Neural cell (in vitro differentiated cells): Measurements from ENCODE around the gene SNRPF. TPM values are rescaled to one million over a fixed set of nuclear protein-coding genes. Genes with fewer than 3 reads are reported as not detected.
"Not testable (repeated sequence)": the region's sequence is repeated elsewhere in the genome, so short reads cannot be mapped to it uniquely, and the experiment has no call there.

Experiments used
- H2AFZ ChIP-seq: fragments of 200-600, 300-800 bp; sonication (generic), shearing (Covaris generic); 2 replicates; pipeline ENCODE4 v1.6.0; 2014; ENCODE audit warnings: low read depth, mild to moderate bottlenecking, antibody characterized with exemption, low read length, moderate library complexity
- H3F3A ChIP-seq: fragments of 200-600 bp; shearing (Covaris generic); 2 replicates; pipeline ENCODE4 v1.6.1; 2016; ENCODE audit warnings: mild to moderate bottlenecking, moderate library complexity, mixed read lengths, antibody characterized with exemption, low read length; ENCODE audit not compliant: insufficient read depth, poor library complexity, severe bottlenecking
- H3K27ac ChIP-seq: fragments of 200-600, 300-800 bp; sonication (generic), shearing (Covaris generic); 2 replicates; pipeline ENCODE4 v1.5.1; 2014; ENCODE audit warnings: mild to moderate bottlenecking, low read length, moderate library complexity
- H3K27me3 ChIP-seq: fragments of 300-800, 200-600 bp; sonication (generic), shearing (Covaris generic); 2 replicates; pipeline ENCODE4 v1.6.0; 2014; ENCODE audit warnings: mild to moderate bottlenecking, low read depth, low read length, moderate library complexity; ENCODE audit not compliant: insufficient read depth
- H3K36me3 ChIP-seq: fragments of 300-800, 200-600 bp; sonication (generic), shearing (Covaris generic); 2 replicates; pipeline ENCODE4 v1.5.1; 2014; ENCODE audit warnings: mild to moderate bottlenecking, antibody characterized with exemption, low read length, moderate library complexity; ENCODE audit not compliant: insufficient read depth
- H3K4me2 ChIP-seq: fragments of 300-800, 200-600 bp; sonication (generic), shearing (Covaris generic); 2 replicates; pipeline ENCODE4 v1.6.0; 2014; ENCODE audit warnings: mild to moderate bottlenecking, low read length
- H3K4me3 ChIP-seq: fragments of 300-800, 200-600 bp; sonication (generic), shearing (Covaris generic); 2 replicates; pipeline ENCODE4 v1.5.1; 2014; ENCODE audit warnings: mild to moderate bottlenecking, low read length, moderate library complexity
- H3K79me2 ChIP-seq: fragments of 200-600 bp; shearing (Covaris generic); replicated peaks from 2 replicates; pipeline ENCODE4 v1.6.0; 2014; ENCODE audit warnings: mild to moderate bottlenecking, low read length, moderate library complexity; ENCODE audit not compliant: insufficient read depth
- H3K9ac ChIP-seq: fragments of 300-800, 200-600 bp; sonication (generic), shearing (Covaris generic); 2 replicates; pipeline ENCODE4 v1.6.1; 2016; ENCODE audit warnings: mild to moderate bottlenecking, low read length, mixed read lengths
- H3K9me2 ChIP-seq: fragments of 200-600 bp; shearing (Covaris generic); 2 replicates; pipeline ENCODE4 v1.6.1; 2016; ENCODE audit warnings: mild to moderate bottlenecking, low read length, mixed read lengths; ENCODE audit not compliant: insufficient read depth
- H3K9me3 ChIP-seq: fragments of 200-600, 300-800 bp; sonication (generic), shearing (Covaris generic); 2 replicates; pipeline ENCODE4 v1.6.1; 2016; ENCODE audit warnings: mild to moderate bottlenecking, mixed run types, low read length, moderate library complexity, mixed read lengths
- H4K20me1 ChIP-seq: fragments of 200-600 bp; shearing (Covaris generic); 2 replicates; pipeline ENCODE4 v1.6.1; 2016; ENCODE audit warnings: mild to moderate bottlenecking, mixed run types; ENCODE audit not compliant: insufficient read depth
- CTCF ChIP-seq: fragments of 450-650 bp; IDR thresholded peaks from 2 replicates; pipeline ENCODE4 v1.5.1; 2014; ENCODE audit warnings: antibody characterized with exemption, mild to moderate bottlenecking, moderate library complexity; ENCODE audit not compliant: poor library complexity, severe bottlenecking
- EP300 ChIP-seq: fragments of 450-650 bp; conservative IDR thresholded peaks from 2 replicates; pipeline ENCODE4 v1.6.1; 2014; ENCODE audit warnings: antibody characterized with exemption, mild to moderate bottlenecking, moderate library complexity; ENCODE audit not compliant: poor library complexity, severe bottlenecking
- EZH2 ChIP-seq: fragments of 200-600, 300-800 bp; shearing (Covaris generic), sonication (generic); IDR thresholded peaks from 2 replicates; pipeline ENCODE4 v1.6.1; 2014; ENCODE audit warnings: antibody characterized with exemption, low read length, borderline replicate concordance, mild to moderate bottlenecking; ENCODE audit not compliant: insufficient read depth, poor library complexity, severe bottlenecking
- POLR2AphosphoS5 ChIP-seq: IDR thresholded peaks from 2 replicates; pipeline ENCODE4 v1.6.1; 2012
- RAD21 ChIP-seq: fragments of 450-650 bp; conservative IDR thresholded peaks from 2 replicates; pipeline ENCODE4 v1.6.1; 2014; ENCODE audit warnings: antibody characterized with exemption, mild to moderate bottlenecking, moderate library complexity
- SMC3 ChIP-seq: fragments of 450-650 bp; conservative IDR thresholded peaks from 2 replicates; pipeline ENCODE4 v1.6.1; 2014; ENCODE audit warnings: antibody characterized with exemption, mild to moderate bottlenecking, moderate library complexity; ENCODE audit not compliant: poor library complexity
- TAF1 ChIP-seq: IDR thresholded peaks from 2 replicates; pipeline ENCODE4 v1.6.1; 2012; ENCODE audit warnings: low read depth
- polyA plus RNA-seq: library from polyadenylated mRNA; depleted of rRNA; stranded (reverse); fragments of >200 nt; gene quantifications from 2 replicates; pipeline ENCODE4 v1.2.3, GENCODE V29; 2014

Gene SNRPF
- polyA plus RNA-seq, 1 donor from 2014 or later = 42.1 TPM

- H2AFZ ChIP-seq = no peak overlapping the region
- no peak overlapping the region for H3K9ac ChIP-seq
- no peaks in the 10 kb centered on the region for H3K9me3 ChIP-seq
- no peak overlapping the region for H3K4me2 ChIP-seq
- no peaks in the 10 kb centered on the region for H4K20me1 ChIP-seq
- H3K27ac ChIP-seq = no peak overlapping the region
- TF ChIP-seq EP300 = no peak
- H3K79me2 ChIP-seq = no peaks in the 10 kb centered on the region
- H3K4me3 ChIP-seq = no peak overlapping the region
- no peaks in the 10 kb centered on the region for H3F3A ChIP-seq
- H3K9me2 ChIP-seq = no peaks in the 10 kb centered on the region
- no peaks in the 10 kb centered on the region for H3K36me3 ChIP-seq
- H3K27me3 ChIP-seq = no peaks in the 10 kb centered on the region
Measured at GRCh38 chr12:95810411-95810810, 48.3 kb upstream of the SNRPF start.

DNA sequence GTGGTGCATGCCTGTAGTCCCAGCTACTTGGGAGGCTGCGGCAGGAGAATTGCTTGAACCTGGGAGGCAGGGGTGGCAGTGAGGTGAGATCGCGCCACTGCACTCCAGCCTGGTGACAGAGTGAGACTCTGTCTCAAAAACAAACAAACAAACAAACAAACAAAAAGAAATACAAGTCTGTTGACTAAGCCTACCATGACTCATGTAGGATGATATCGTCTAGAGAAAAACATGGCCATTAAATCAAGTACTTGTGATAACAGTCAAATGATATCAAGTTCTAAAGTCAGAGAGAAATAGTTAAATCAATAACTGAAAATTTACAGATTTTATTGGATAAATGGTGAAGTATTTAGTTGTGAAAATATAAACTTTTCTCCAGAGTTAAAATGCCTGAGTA, 46.6 kb upstream of the SNRPF start:
- not testable (repeated sequence) for H3K9me3 ChIP-seq, H3K9me2 ChIP-seq, H3K4me3 ChIP-seq, H3K36me3 ChIP-seq, H3F3A ChIP-seq, H3K9ac ChIP-seq, H3K4me2 ChIP-seq, H3K27me3 ChIP-seq, H2AFZ ChIP-seq, H3K79me2 ChIP-seq, H3K27ac ChIP-seq, H4K20me1 ChIP-seq

DNA sequence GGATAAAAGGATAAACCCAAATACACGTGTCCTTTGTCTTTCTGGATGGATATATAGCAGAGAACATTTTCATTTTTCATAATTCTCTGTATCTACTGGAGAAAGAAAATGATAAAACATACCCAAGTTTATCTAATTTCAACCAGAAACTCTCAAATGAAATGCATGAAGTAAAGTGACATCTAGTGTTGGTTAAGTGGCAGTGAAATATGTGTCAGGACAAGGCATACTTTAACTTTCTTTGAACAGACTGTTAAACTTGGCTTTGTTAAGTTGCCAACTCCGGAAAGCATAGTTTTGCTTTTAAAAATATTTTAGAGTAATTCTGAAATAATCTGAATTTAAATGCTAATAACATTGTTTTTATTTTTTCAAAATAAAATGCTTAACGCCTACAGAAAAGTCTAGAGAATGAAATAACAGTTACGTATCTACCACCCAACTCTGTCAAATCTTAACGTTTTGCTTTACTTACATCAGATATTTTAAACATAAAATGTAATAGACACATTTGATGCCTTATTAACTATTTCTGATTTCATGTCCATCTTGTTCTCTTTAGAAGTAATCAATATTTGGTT, 43.0 kb upstream of the SNRPF start:
- Histone ChIP-seq H3K4me2 (no peak overlapping the region), H3K9ac (no peak overlapping the region), H3K4me3 (no peak overlapping the region), H3K27me3 (no peaks in the 10 kb centered on the region), H3K36me3 (no peaks in the 10 kb centered on the region), H4K20me1 (no peaks in the 10 kb centered on the region), H3K9me3 (no peaks in the 10 kb centered on the region), H3K79me2 (no peaks in the 10 kb centered on the region), H3K27ac (no peak overlapping the region), H3K9me2 (no peaks in the 10 kb centered on the region), H3F3A (no peaks in the 10 kb centered on the region), H2AFZ (no peak overlapping the region)
- peak; percentile 87 for TF ChIP-seq RAD21
- peak; percentile 86 for TF ChIP-seq SMC3
- peak; percentile 82 for TF ChIP-seq CTCF
- TF ChIP-seq EZH2 = no peak

- Histone ChIP-seq H3K9me3 (no peaks in the 10 kb centered on the region), H3K4me3 (no peak overlapping the region), H3K79me2 (no peaks in the 10 kb centered on the region), H3K9ac (no peak overlapping the region), H3K4me2 (no peak overlapping the region), H3K9me2 (no peaks in the 10 kb centered on the region), H4K20me1 (no peaks in the 10 kb centered on the region), H3K27ac (no peak overlapping the region), H2AFZ (no peak overlapping the region), H3K36me3 (no peaks in the 10 kb centered on the region), H3F3A (no peaks in the 10 kb centered on the region), H3K27me3 (no peaks in the 10 kb centered on the region)
- TF ChIP-seq EP300 (no peak), CTCF (peak; percentile 74), SMC3 (peak; percentile 81), TAF1 (no peak), RAD21 (peak; percentile 73), POLR2AphosphoS5 (no peak)
Measured at GRCh38 chr12:95820096-95820703, 38.6 kb upstream of the SNRPF start.
